A673 (cell line): ENCODE measurements around the gene RNF182. TPM values are rescaled to one million over a fixed set of nuclear protein-coding genes. Genes with fewer than 3 reads are reported as not detected.

ENCODE experiments used
- BruUV-seq: library from RNA; stranded (reverse); fragments of 400-500 nt; replicated peaks from 2 replicates; lab custom pipeline; 2021; lab: Mats Ljungman, UMichigan
- CTCF ChIA-PET: fragments of 300-600 bp; sonication (Branson Sonifier 250); formaldehyde crosslinking; loops from one replicate; lab custom pipeline; 2022; ENCODE audit warnings: antibody characterized with exemption; lab: Charles Lee
- POLR2A ChIA-PET: fragments of 300-600 bp; sonication (Branson Sonifier 250); formaldehyde crosslinking; loops from one replicate; lab custom pipeline; 2022; ENCODE audit warnings: antibody characterized with exemption; ENCODE audit not compliant: low non-redundant PET; lab: Charles Lee
- DNase-seq: peaks from one replicate; pipeline ENCODE4 v3.0.0-alpha.2; 2015; ENCODE audit warnings: low spot score
- H3K27ac ChIP-seq: fragments of 200-600 bp; sonication (generic); 2 replicates; pipeline ENCODE4 v1.5.1; 2016; ENCODE audit warnings: mixed run types, low read depth, mild to moderate bottlenecking, mixed read lengths, antibody characterized with exemption, low read length; ENCODE audit not compliant: poor library complexity, severe bottlenecking
- H3K27me3 ChIP-seq: fragments of 200-600 bp; sonication (generic); replicated peaks from 2 replicates; pipeline ENCODE4 v1.6.1; 2017; ENCODE audit warnings: mixed run types, low read depth, mild to moderate bottlenecking, mixed read lengths, antibody characterized with exemption, low read length; ENCODE audit not compliant: insufficient read depth, poor library complexity
- H3K36me3 ChIP-seq: fragments of 200-600 bp; sonication (generic); 2 replicates; pipeline ENCODE4 v1.6.1; 2016; ENCODE audit warnings: mixed run types, mild to moderate bottlenecking, mixed read lengths, antibody characterized with exemption, low read length; ENCODE audit not compliant: insufficient read depth, poor library complexity, severe bottlenecking
- H3K4me1 ChIP-seq: fragments of 200-600 bp; sonication (generic); 2 replicates; pipeline ENCODE4 v1.6.1; 2017; ENCODE audit warnings: mixed run types, mild to moderate bottlenecking, mixed read lengths, antibody characterized with exemption, low read length; ENCODE audit not compliant: insufficient read depth, poor library complexity, severe bottlenecking
- H3K4me3 ChIP-seq: fragments of 200-600 bp; sonication (generic); 2 replicates; pipeline ENCODE4 v1.5.1; 2016; ENCODE audit warnings: low read depth, mixed run types, mild to moderate bottlenecking, mixed read lengths, low read length; ENCODE audit not compliant: poor library complexity, severe bottlenecking
- H3K9me3 ChIP-seq: fragments of 200-600 bp; sonication (generic); 2 replicates; pipeline ENCODE4 v1.6.1; 2016; ENCODE audit warnings: mixed run types, low read depth, mild to moderate bottlenecking, mixed read lengths, antibody characterized with exemption, low read length; ENCODE audit not compliant: poor library complexity, severe bottlenecking
- CTCF ChIP-seq: fragments of 300-800, 200-600 bp; sonication (generic); conservative IDR thresholded peaks from 2 replicates; pipeline ENCODE4 v1.5.1; 2017; ENCODE audit warnings: low read depth, mild to moderate bottlenecking, antibody characterized with exemption, low read length, moderate library complexity, mixed read lengths
- EZH2 ChIP-seq: fragments of 200-600 bp; sonication (generic); IDR thresholded peaks from 2 replicates; pipeline ENCODE4 v1.6.1; 2017; ENCODE audit warnings: borderline replicate concordance, low read depth, mild to moderate bottlenecking, mixed read lengths, antibody characterized with exemption, low read length; ENCODE audit not compliant: poor library complexity, severe bottlenecking
- intact Hi-C: fragments of 100-400 bp; cut with micrococcal nuclease; formaldehyde crosslinking; loops from one replicate; pipeline ENCODE4 v1.10.0; 2022; ENCODE audit not compliant: unreplicated experiment
- total RNA-seq: library from RNA; stranded (reverse); gene quantifications from 2 replicates; pipeline ENCODE4 v1.2.3, GENCODE V29; 2021

Gene RNF182
- total RNA-seq, 1 experiment from 2014 or later, result 20.8 TPM

GRCh38 chr6:13946506-13946905, 21.8 kb downstream of the RNF182 start:
- no peaks in the 10 kb centered on the region for H3K4me1 ChIP-seq
- POLR2A ChIA-PET, result no interaction called here
- TF ChIP-seq EZH2 (no peak), CTCF (no peak)
- no peaks in the 10 kb centered on the region for H3K36me3 ChIP-seq
- CTCF ChIA-PET, result no interaction called here
- DNase-seq, result no peak
- no peaks in the 10 kb centered on the region for H3K27me3 ChIP-seq
- no peak overlapping the region for H3K4me3 ChIP-seq
- peaks cover 36% of the 10 kb centered on the region for H3K9me3 ChIP-seq
- intact Hi-C loops, result no loop called here
- BruUV-seq, result no TSS peak
- no peak overlapping the region for H3K27ac ChIP-seq

- Histone ChIP-seq H3K27ac (no peak overlapping the region), H3K9me3 (peaks cover 25% of the 10 kb centered on the region), H3K27me3 (no peaks in the 10 kb centered on the region), H3K4me3 (no peak overlapping the region), H3K4me1 (no peaks in the 10 kb centered on the region), H3K36me3 (no peaks in the 10 kb centered on the region)
- POLR2A ChIA-PET, result interaction anchor here (0.6 kb wide), 1 partner anchor 80 kb away, joined by 3 read pairs; no protein-coding TSS in a partner anchor
- BruUV-seq, result no TSS peak
- no peak for DNase-seq
- CTCF ChIA-PET, result no interaction called here
- intact Hi-C loops, result no loop called here
- TF ChIP-seq EZH2, result no peak
- no peak for TF ChIP-seq CTCF
Measured at GRCh38 chr6:13947611-13948178, 22.9 kb downstream of the RNF182 start.

GRCh38 chr6:13952101-13952500, 27.3 kb downstream of the RNF182 start:
- TF ChIP-seq EZH2 (no peak), CTCF (no peak)
- no peaks in the 10 kb centered on the region for H3K27me3 ChIP-seq
- BruUV-seq, result no TSS peak
- H3K36me3 ChIP-seq, result no peaks in the 10 kb centered on the region
- intact Hi-C loops, result no loop called here
- peaks cover 14% of the 10 kb centered on the region for H3K9me3 ChIP-seq
- H3K4me3 ChIP-seq, result no peak overlapping the region
- H3K27ac ChIP-seq, result no peak overlapping the region
- POLR2A ChIA-PET, result no interaction called here
- CTCF ChIA-PET, result no interaction called here
- H3K4me1 ChIP-seq, result no peaks in the 10 kb centered on the region
- no peak for DNase-seq
